Liver (tissue), 9 donors: ENCODE results near the gene SPATS1. TPM values are rescaled to one million over a fixed set of nuclear protein-coding genes. Genes with fewer than 3 reads are reported as not detected.

Source experiments
- DNase-seq: peaks from one replicate; pipeline ENCODE4 v3.0.0-alpha.2; 2017; ENCODE audit warnings: low spot score
- H3K27ac ChIP-seq, 2 donors: one replicate each; pipeline ENCODE4 v1.7.0; 2013; ENCODE audit warnings: inconsistent platforms in 2 of 2, low read length in 2 of 2, control low read depth in 1 of 2, low read depth in 1 of 2, mild to moderate bottlenecking in 1 of 2
- H3K27me3 ChIP-seq, 4 donors: one replicate each; pipeline versions ENCODE4 v1.6.1 to v1.7.0; 2013; ENCODE audit warnings: low read length in 3 of 4, inconsistent platforms in 1 of 4, mild to moderate bottlenecking in 1 of 4, moderate library complexity in 1 of 4; ENCODE audit not compliant: control insufficient read depth in 4 of 4, insufficient read depth in 4 of 4
- H3K36me3 ChIP-seq, 4 donors: one replicate each; pipeline versions ENCODE4 v1.6.1 to v1.7.0; 2013; ENCODE audit warnings: low read length in 3 of 4, mild to moderate bottlenecking in 3 of 4, low read depth in 1 of 4, moderate library complexity in 1 of 4; ENCODE audit not compliant: control insufficient read depth in 4 of 4, insufficient read depth in 3 of 4
- H3K4me1 ChIP-seq, 4 donors: one replicate each; pipeline versions ENCODE4 v1.6.1 to v1.7.0; 2013; ENCODE audit warnings: low read length in 3 of 4, mild to moderate bottlenecking in 3 of 4, moderate library complexity in 1 of 4; ENCODE audit not compliant: control insufficient read depth in 4 of 4, insufficient read depth in 4 of 4
- H3K4me3 ChIP-seq, 3 donors: one replicate each; pipeline versions ENCODE4 v1.6.1 to v1.7.0; 2013; ENCODE audit warnings: low read length in 3 of 3, control low read depth in 1 of 3, low read depth in 1 of 3, mild to moderate bottlenecking in 1 of 3
- H3K9ac ChIP-seq, 2 donors: one replicate each; pipeline ENCODE4 v1.7.0; 2013; ENCODE audit warnings: low read length in 2 of 2, mild to moderate bottlenecking in 2 of 2, moderate library complexity in 2 of 2, control low read depth in 1 of 2, low read depth in 1 of 2
- H3K9me3 ChIP-seq, 4 donors: one replicate each; pipeline versions ENCODE4 v1.6.1 to v1.7.0; 2013; ENCODE audit warnings: low read length in 3 of 4; ENCODE audit not compliant: control insufficient read depth in 4 of 4
- EGR1 ChIP-seq, 2 donors: IDR thresholded peaks; 2 replicates each; pipeline ENCODE4 v1.6.1; 2016 to 2018; ENCODE audit warnings: antibody characterized with exemption in 2 of 2, low read depth in 2 of 2
- FOXA1 ChIP-seq: IDR thresholded peaks from 2 replicates; pipeline ENCODE4 v1.6.1; 2016; ENCODE audit warnings: antibody characterized with exemption
- FOXA2 ChIP-seq: IDR thresholded peaks from 2 replicates; pipeline ENCODE4 v1.6.1; 2016; ENCODE audit warnings: antibody characterized with exemption
- GABPA ChIP-seq, 2 donors: IDR thresholded peaks in 1 of 2; conservative IDR thresholded peaks in 1 of 2; 2 replicates each; pipeline ENCODE4 v1.6.1; 2016; ENCODE audit warnings: antibody characterized with exemption in 2 of 2, mild to moderate bottlenecking in 1 of 2, moderate library complexity in 1 of 2
- HNF4A ChIP-seq, 2 donors: conservative IDR thresholded peaks; 2 replicates each; pipeline ENCODE4 v1.6.1; 2016; ENCODE audit warnings: antibody characterized with exemption in 2 of 2, mild to moderate bottlenecking in 2 of 2
- HNF4G ChIP-seq: IDR thresholded peaks from 2 replicates; pipeline ENCODE4 v1.6.1; 2016; ENCODE audit warnings: antibody characterized with exemption
- JUND ChIP-seq, 2 donors: IDR thresholded peaks; 2 replicates each; pipeline ENCODE4 v1.6.1; 2016; ENCODE audit warnings: antibody characterized with exemption in 2 of 2
- NR2F2 ChIP-seq: IDR thresholded peaks from 2 replicates; pipeline ENCODE4 v1.6.1; 2016; ENCODE audit warnings: antibody characterized with exemption
- RAD21 ChIP-seq, 2 donors: IDR thresholded peaks; 2 replicates each; pipeline ENCODE4 v1.6.1; 2016; ENCODE audit warnings: antibody characterized with exemption in 2 of 2, mild to moderate bottlenecking in 2 of 2
- SP1 ChIP-seq: IDR thresholded peaks from 2 replicates; pipeline ENCODE4 v1.6.1; 2018; ENCODE audit warnings: antibody characterized with exemption, mild to moderate bottlenecking
- TAF1 ChIP-seq: conservative IDR thresholded peaks from 2 replicates; pipeline ENCODE4 v1.6.1; 2016; ENCODE audit warnings: antibody characterized with exemption, mild to moderate bottlenecking
- YY1 ChIP-seq: IDR thresholded peaks from 2 replicates; pipeline ENCODE4 v1.6.1; 2016; ENCODE audit warnings: antibody characterized with exemption, mild to moderate bottlenecking
- WGBS: extraction: QIAGEN DNeasy Blood & Tissue Kit; methylation state at CpG from one replicate; pipeline ENCODE4 v1.1.7; 2013; 5-methylcytosine and 5-hydroxymethylcytosine counted together
- polyA plus RNA-seq, 2 donors: library from polyadenylated mRNA; stranded (reverse) in 1 of 2; unstranded in 1 of 2; fragments of 200-250 nt in 1 of 2; fragments of >200 nt in 1 of 2; fragmentation: Nextera tagmentation in 1 of 2; extraction: Ambion mirVana in 1 of 2; gene quantifications; one replicate each; pipeline versions ENCODE4 v1.2.1 to v1.2.3, GENCODE V29; 2013 to 2015
- total RNA-seq, 2 donors: library from RNA; depleted of rRNA; stranded (reverse); fragments of >200 nt; gene quantifications; one replicate each; pipeline ENCODE4 v1.2.3, GENCODE V29; 2014
- TF ChIP-seq, protein P1 (sequence below): IDR thresholded peaks from 2 replicates; pipeline ENCODE4 v1.6.1; 2016; ENCODE audit warnings: antibody characterized with exemption
- TF ChIP-seq, protein P2 (sequence below): IDR thresholded peaks from 2 replicates; pipeline ENCODE4 v1.6.1; 2016; ENCODE audit warnings: antibody characterized with exemption, mild to moderate bottlenecking
- TF ChIP-seq, protein P3 (sequence below): fragments of 150-350 bp; IDR thresholded peaks from 2 replicates; pipeline ENCODE4 v1.5.1; 2017; ENCODE audit warnings: improper control_type of control experiment, low read depth, low read length; ENCODE audit not compliant: missing input control
- TF ChIP-seq, protein P4 (sequence below): IDR thresholded peaks from 2 replicates; pipeline ENCODE4 v1.6.1; 2016; ENCODE audit warnings: antibody characterized with exemption
- donor health status: healthy.
- donor health status: healthy.
- donor health status: healthy.
- donor health status: healthy.
- donor health status: healthy.

The SPATS1 gene
- total and polyA plus RNA-seq, 4 donors = not detected

DNA sequence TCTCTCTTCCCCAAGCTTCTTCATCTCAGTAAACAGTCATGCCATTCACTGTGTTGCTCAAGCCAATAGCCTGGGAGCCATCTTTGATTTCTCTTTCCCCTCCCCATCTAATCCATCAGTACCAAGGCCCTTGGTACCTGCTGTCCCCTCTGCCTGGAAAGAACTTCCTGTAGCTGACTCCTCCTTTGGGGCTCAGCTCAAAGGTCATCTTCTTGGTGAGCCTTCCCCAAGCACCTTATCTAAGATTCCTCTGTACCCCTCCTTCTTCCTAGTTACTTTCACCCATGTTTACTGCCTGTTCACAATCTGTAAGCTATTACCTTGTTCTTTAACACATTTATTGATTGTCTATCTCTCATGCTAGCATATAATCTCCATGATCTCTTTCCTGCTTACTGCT is 32.8 kb upstream of the SPATS1 start:
- no peak for DNase-seq
- no peak for TF ChIP-seq FOXA1
- H3K9ac ChIP-seq = no peak overlapping the region
- H3K4me1 ChIP-seq = peaks cover 4 to 10% (median 8%) of the 10 kb centered on the region in 4 donors
- H3K4me3 ChIP-seq = no peak overlapping the region
- peaks cover 11 to 60% (median 26%) of the 10 kb centered on the region in 4 donors for H3K36me3 ChIP-seq
- H3K9me3 ChIP-seq = no peaks in the 10 kb centered on the region
- no peak overlapping the region for H3K27ac ChIP-seq
- H3K27me3 ChIP-seq = no peaks in the 10 kb centered on the region

DNA sequence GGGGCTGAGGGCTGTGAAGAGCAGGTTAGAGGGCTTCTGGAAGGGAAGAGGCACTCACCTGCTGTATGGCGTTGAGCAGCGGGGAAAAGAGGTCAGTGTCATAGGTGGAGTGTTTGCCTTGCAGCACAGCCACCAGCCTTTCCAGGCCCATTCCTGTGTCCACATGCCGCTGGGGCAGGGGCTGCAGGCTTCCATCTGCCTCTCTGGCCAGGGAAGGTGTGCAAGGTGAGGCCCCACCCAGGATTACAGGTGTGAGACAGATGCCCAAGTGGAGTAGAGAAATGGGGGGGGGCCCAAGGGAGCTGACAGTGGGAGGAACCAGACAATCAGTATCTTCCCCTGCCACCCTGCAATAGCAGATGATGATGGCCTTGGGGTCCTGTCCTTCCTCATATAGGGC is 32.2 kb upstream of the SPATS1 start:
- Histone ChIP-seq H3K36me3 (peaks cover 11 to 56% (median 24%) of the 10 kb centered on the region in 4 donors), H3K4me1 (peaks cover 4 to 10% (median 8%) of the 10 kb centered on the region in 4 donors), H3K27me3 (no peaks in the 10 kb centered on the region), H3K4me3 (no peak overlapping the region), H3K9me3 (no peaks in the 10 kb centered on the region), H3K9ac (no peak overlapping the region), H3K27ac (no peak overlapping the region)
- TF ChIP-seq GABPA (IDR thresholded peaks at IDR 0.05 in 1 of 2, conservative IDR thresholded peaks at IDR 0.05 in 1 of 2) (no peak), SP1 (no peak), TAF1 (no peak), FOXA1 (no peak), FOXA2 (no peak), HNF4G (no peak), RAD21 (IDR thresholded peaks at IDR 0.05) (no peak), JUND (IDR thresholded peaks at IDR 0.05) (no peak), YY1 (no peak), HNF4A (conservative IDR thresholded peaks at IDR 0.05) (no peak), NR2F2 (no peak), EGR1 (IDR thresholded peaks at IDR 0.05; ENCODE audit: low read depth in 2 of 2) (no peak)
- TF ChIP-seq, protein P1, sequence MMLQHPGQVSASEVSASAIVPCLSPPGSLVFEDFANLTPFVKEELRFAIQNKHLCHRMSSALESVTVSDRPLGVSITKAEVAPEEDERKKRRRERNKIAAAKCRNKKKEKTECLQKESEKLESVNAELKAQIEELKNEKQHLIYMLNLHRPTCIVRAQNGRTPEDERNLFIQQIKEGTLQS = no peak
- TF ChIP-seq, protein P2, sequence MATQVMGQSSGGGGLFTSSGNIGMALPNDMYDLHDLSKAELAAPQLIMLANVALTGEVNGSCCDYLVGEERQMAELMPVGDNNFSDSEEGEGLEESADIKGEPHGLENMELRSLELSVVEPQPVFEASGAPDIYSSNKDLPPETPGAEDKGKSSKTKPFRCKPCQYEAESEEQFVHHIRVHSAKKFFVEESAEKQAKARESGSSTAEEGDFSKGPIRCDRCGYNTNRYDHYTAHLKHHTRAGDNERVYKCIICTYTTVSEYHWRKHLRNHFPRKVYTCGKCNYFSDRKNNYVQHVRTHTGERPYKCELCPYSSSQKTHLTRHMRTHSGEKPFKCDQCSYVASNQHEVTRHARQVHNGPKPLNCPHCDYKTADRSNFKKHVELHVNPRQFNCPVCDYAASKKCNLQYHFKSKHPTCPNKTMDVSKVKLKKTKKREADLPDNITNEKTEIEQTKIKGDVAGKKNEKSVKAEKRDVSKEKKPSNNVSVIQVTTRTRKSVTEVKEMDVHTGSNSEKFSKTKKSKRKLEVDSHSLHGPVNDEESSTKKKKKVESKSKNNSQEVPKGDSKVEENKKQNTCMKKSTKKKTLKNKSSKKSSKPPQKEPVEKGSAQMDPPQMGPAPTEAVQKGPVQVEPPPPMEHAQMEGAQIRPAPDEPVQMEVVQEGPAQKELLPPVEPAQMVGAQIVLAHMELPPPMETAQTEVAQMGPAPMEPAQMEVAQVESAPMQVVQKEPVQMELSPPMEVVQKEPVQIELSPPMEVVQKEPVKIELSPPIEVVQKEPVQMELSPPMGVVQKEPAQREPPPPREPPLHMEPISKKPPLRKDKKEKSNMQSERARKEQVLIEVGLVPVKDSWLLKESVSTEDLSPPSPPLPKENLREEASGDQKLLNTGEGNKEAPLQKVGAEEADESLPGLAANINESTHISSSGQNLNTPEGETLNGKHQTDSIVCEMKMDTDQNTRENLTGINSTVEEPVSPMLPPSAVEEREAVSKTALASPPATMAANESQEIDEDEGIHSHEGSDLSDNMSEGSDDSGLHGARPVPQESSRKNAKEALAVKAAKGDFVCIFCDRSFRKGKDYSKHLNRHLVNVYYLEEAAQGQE = no peak
- TF ChIP-seq, protein P3, sequence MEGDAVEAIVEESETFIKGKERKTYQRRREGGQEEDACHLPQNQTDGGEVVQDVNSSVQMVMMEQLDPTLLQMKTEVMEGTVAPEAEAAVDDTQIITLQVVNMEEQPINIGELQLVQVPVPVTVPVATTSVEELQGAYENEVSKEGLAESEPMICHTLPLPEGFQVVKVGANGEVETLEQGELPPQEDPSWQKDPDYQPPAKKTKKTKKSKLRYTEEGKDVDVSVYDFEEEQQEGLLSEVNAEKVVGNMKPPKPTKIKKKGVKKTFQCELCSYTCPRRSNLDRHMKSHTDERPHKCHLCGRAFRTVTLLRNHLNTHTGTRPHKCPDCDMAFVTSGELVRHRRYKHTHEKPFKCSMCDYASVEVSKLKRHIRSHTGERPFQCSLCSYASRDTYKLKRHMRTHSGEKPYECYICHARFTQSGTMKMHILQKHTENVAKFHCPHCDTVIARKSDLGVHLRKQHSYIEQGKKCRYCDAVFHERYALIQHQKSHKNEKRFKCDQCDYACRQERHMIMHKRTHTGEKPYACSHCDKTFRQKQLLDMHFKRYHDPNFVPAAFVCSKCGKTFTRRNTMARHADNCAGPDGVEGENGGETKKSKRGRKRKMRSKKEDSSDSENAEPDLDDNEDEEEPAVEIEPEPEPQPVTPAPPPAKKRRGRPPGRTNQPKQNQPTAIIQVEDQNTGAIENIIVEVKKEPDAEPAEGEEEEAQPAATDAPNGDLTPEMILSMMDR = no peak
- TF ChIP-seq, protein P4, sequence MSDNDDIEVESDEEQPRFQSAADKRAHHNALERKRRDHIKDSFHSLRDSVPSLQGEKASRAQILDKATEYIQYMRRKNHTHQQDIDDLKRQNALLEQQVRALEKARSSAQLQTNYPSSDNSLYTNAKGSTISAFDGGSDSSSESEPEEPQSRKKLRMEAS = no peak
- no peak for DNase-seq
- 96% methylated on average over 3 of the region's 3 CpGs for WGBS
